A204.1 (cell line): Measurements from ENCODE around the gene PSMB11.

Experiments used
- FAIRE-seq: peaks from 2 replicates; lab custom pipeline; 2012; peaks lifted over from hg19 to GRCh38; lab: Jason Lieb, UNC

PSMB11 gene

DNA sequence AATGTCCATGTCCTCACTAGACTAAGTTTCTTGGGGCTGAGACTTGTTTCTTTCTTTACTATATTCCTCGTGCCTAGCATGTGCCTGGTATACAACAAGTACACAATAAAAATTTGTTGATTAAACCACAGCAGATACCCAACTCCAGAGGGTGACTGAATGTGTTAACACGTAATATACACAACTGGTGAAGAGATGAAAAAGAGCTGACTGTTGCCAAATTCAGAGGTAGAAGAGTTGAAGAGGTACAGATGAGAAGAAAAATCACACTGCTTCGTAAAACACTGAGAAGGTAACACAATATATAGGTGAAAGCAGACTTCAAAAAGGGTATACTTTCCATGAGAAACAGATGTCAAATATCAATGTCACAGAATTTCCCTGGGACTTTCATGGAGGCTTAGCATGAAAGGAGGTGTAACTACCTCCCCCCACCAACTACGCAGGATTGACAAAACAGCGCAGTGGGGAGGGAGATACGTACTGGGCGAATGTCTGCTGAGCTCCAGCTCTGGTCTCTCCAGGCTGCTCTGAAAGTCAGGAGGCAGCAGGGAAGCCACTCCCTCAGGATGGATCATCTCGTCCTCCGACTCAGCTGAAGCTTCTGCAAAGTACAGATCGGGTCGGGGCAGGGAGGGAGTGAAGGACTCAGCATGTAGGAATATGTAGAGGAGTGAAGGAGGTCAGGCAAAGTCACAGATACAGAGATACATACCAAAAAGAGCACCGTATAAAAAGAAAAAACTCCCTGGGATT is 47.7 kb downstream of the PSMB11 start:
- FAIRE-seq = no peak

DNA sequence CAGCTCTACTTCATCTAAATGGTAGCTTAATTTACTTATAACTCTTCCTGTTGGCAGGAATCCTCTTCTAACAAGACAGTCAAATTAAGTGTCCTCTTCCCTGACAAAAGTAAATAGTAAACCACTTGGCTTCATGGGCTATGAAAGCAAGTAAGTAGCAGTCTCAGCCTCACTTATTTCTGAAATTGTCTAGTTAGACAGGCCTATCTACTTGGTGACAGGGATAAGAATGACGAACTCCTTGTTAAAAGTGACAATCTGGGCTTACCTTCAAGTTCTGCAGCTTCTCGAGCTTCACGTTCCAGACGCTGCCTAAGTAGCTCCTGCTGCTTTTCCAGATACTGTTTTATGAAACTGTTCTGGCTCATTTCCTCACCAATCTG is 48.2 kb downstream of the PSMB11 start:
- FAIRE-seq = no peak

DNA sequence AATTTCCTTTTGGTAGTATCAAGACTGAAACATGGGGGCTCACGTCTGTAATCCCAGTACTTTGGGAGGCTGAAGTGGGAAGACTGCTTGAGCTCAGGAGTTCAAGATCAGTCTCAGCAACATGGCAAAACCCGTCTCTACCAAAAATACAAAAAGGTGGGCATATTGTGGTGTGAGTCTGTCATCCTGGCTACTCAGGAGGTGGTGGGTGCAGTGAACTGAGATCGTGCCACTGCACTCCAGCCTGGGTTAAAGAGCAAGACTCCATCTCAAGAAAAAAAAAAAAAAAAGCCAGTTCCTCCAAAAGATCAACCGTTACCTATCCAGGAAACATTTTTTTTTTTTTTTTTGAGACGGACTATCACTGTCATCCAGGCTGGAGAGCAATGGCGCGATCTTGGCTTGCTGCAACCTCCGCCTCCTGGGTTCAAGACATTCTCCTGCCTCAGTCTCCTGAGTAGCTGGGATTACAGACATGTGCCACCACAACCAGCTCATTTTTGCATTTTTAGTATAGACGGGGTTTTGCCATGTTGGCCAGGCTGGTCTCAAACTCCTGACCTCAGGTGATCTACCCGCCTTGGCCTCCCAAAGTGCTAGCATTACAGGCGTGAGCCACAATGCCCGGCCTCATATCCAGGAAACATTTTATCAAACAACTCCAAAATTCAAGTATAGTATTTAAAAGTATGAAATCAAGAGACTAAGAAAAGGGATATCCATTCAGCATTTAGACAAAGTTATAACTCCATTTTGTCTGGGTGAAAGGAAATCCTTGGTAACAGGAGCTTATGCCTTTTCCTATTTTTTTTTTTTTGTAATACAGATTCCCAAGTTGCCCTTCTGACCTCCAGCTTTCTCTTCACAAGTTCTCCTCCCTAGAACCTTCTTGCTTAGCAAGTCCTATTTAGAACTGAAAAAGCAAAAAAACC is 49.5 kb downstream of the PSMB11 start:
- no peak for FAIRE-seq

DNA sequence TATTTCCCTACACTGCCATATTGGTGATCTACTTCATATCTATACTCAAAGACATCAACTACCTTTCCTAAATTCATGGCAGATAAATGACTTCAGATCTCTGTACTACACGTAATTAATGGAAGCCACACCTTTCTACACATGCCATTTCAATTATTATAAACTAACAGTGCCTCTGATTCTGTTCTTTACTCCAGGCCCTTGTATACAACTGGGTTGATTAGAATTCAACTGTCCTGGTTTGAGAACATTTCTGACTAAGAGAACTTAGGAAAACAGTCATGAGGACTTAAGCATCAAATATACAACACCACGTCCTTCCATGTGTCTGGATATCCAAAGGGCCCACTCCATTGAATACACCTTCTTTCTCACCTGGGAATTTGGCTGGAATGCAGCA is 51.1 kb downstream of the PSMB11 start:
- FAIRE-seq = no peak

DNA sequence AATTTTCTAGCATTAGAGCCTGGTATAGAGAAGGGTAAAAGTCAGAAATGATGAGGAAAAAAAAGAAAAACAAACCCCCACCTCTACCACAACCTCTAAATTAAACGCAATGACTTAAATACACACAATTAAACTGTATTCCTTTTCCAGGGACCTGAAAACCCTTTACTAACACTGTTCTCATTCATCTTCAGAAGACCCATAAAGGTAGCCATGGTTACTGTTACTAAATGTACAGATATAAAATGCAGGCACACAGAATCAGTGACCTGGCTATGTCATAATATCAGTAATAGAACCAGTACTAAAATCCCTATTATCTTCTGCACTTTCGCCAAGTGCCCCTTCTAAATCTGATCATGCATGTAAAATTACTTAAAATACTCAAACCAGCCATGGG is 51.5 kb downstream of the PSMB11 start:
- FAIRE-seq = no peak
